Adrenal gland (tissue), 5 donors: ENCODE results near the gene RIBC2.

Experiments used
- POLR2A ChIP-seq, 2 donors: fragments of 450-650 bp; IDR thresholded peaks; one replicate each; pipeline ENCODE4 v1.6.1; 2017; ENCODE audit warnings: antibody characterized with exemption in 2 of 2, mild to moderate bottlenecking in 2 of 2, moderate library complexity in 1 of 2
- TF ChIP-seq, protein P1 (sequence below), 6 experiments: fragments of 450-650 bp in 4 of 6; fragments of 200-600 bp in 2 of 6; sonication (generic) in 1 of 6; IDR thresholded peaks; 1 replicate in 5 of 6; 2 replicates in 1 of 6; pipeline versions ENCODE4 v1.5.1 to v1.8.0; 2016 to 2021; ENCODE audit warnings: antibody characterized with exemption in 6 of 6, mild to moderate bottlenecking in 2 of 6, moderate library complexity in 1 of 6
- donor health status: DM: no; HTN: no; CAD: no.

GRCh38 chr22:45429981-45430775 lies 16.7 kb downstream of the RIBC2 start:
- TF ChIP-seq, protein P1, sequence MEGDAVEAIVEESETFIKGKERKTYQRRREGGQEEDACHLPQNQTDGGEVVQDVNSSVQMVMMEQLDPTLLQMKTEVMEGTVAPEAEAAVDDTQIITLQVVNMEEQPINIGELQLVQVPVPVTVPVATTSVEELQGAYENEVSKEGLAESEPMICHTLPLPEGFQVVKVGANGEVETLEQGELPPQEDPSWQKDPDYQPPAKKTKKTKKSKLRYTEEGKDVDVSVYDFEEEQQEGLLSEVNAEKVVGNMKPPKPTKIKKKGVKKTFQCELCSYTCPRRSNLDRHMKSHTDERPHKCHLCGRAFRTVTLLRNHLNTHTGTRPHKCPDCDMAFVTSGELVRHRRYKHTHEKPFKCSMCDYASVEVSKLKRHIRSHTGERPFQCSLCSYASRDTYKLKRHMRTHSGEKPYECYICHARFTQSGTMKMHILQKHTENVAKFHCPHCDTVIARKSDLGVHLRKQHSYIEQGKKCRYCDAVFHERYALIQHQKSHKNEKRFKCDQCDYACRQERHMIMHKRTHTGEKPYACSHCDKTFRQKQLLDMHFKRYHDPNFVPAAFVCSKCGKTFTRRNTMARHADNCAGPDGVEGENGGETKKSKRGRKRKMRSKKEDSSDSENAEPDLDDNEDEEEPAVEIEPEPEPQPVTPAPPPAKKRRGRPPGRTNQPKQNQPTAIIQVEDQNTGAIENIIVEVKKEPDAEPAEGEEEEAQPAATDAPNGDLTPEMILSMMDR (IDR thresholded peaks at IDR 0.05) = no peak
- TF ChIP-seq POLR2A (IDR thresholded peaks at IDR 0.05) = no peak
